Liver (tissue), 9 donors: Measurements from ENCODE around the gene DACH1. TPM values are rescaled to one million over a fixed set of nuclear protein-coding genes. Genes with fewer than 3 reads are reported as not detected.

Experiments
- DNase-seq: peaks from one replicate; pipeline ENCODE4 v3.0.0-alpha.2; 2017; ENCODE audit warnings: low spot score
- H3K27ac ChIP-seq, 2 donors: one replicate each; pipeline ENCODE4 v1.7.0; 2013; ENCODE audit warnings: inconsistent platforms in 2 of 2, low read length in 2 of 2, control low read depth in 1 of 2, low read depth in 1 of 2, mild to moderate bottlenecking in 1 of 2
- H3K27me3 ChIP-seq, 4 donors: one replicate each; pipeline versions ENCODE4 v1.6.1 to v1.7.0; 2013; ENCODE audit warnings: low read length in 3 of 4, inconsistent platforms in 1 of 4, mild to moderate bottlenecking in 1 of 4, moderate library complexity in 1 of 4; ENCODE audit not compliant: control insufficient read depth in 4 of 4, insufficient read depth in 4 of 4
- H3K36me3 ChIP-seq, 4 donors: one replicate each; pipeline versions ENCODE4 v1.6.1 to v1.7.0; 2013; ENCODE audit warnings: low read length in 3 of 4, mild to moderate bottlenecking in 3 of 4, low read depth in 1 of 4, moderate library complexity in 1 of 4; ENCODE audit not compliant: control insufficient read depth in 4 of 4, insufficient read depth in 3 of 4
- H3K4me1 ChIP-seq, 4 donors: one replicate each; pipeline versions ENCODE4 v1.6.1 to v1.7.0; 2013; ENCODE audit warnings: low read length in 3 of 4, mild to moderate bottlenecking in 3 of 4, moderate library complexity in 1 of 4; ENCODE audit not compliant: control insufficient read depth in 4 of 4, insufficient read depth in 4 of 4
- H3K4me3 ChIP-seq, 3 donors: one replicate each; pipeline versions ENCODE4 v1.6.1 to v1.7.0; 2013; ENCODE audit warnings: low read length in 3 of 3, control low read depth in 1 of 3, low read depth in 1 of 3, mild to moderate bottlenecking in 1 of 3
- H3K9ac ChIP-seq, 2 donors: one replicate each; pipeline ENCODE4 v1.7.0; 2013; ENCODE audit warnings: low read length in 2 of 2, mild to moderate bottlenecking in 2 of 2, moderate library complexity in 2 of 2, control low read depth in 1 of 2, low read depth in 1 of 2
- H3K9me3 ChIP-seq, 4 donors: one replicate each; pipeline versions ENCODE4 v1.6.1 to v1.7.0; 2013; ENCODE audit warnings: low read length in 3 of 4; ENCODE audit not compliant: control insufficient read depth in 4 of 4
- ATF3 ChIP-seq: IDR thresholded peaks from 2 replicates; pipeline ENCODE4 v1.6.1; 2016; ENCODE audit warnings: antibody characterized with exemption
- CTCF ChIP-seq: fragments of 150-350 bp; IDR thresholded peaks from 2 replicates; pipeline ENCODE4 v1.5.1; 2017; ENCODE audit warnings: improper control_type of control experiment, low read depth, low read length; ENCODE audit not compliant: missing input control
- EGR1 ChIP-seq, 2 donors: IDR thresholded peaks; 2 replicates each; pipeline ENCODE4 v1.6.1; 2016 to 2018; ENCODE audit warnings: antibody characterized with exemption in 2 of 2, low read depth in 2 of 2
- FOXA1 ChIP-seq: IDR thresholded peaks from 2 replicates; pipeline ENCODE4 v1.6.1; 2016; ENCODE audit warnings: antibody characterized with exemption
- FOXA2 ChIP-seq: IDR thresholded peaks from 2 replicates; pipeline ENCODE4 v1.6.1; 2016; ENCODE audit warnings: antibody characterized with exemption
- GABPA ChIP-seq, 2 donors: IDR thresholded peaks in 1 of 2; conservative IDR thresholded peaks in 1 of 2; 2 replicates each; pipeline ENCODE4 v1.6.1; 2016; ENCODE audit warnings: antibody characterized with exemption in 2 of 2, mild to moderate bottlenecking in 1 of 2, moderate library complexity in 1 of 2
- HNF4A ChIP-seq, 2 donors: conservative IDR thresholded peaks; 2 replicates each; pipeline ENCODE4 v1.6.1; 2016; ENCODE audit warnings: antibody characterized with exemption in 2 of 2, mild to moderate bottlenecking in 2 of 2
- HNF4G ChIP-seq: IDR thresholded peaks from 2 replicates; pipeline ENCODE4 v1.6.1; 2016; ENCODE audit warnings: antibody characterized with exemption
- JUND ChIP-seq, 2 donors: IDR thresholded peaks; 2 replicates each; pipeline ENCODE4 v1.6.1; 2016; ENCODE audit warnings: antibody characterized with exemption in 2 of 2
- NR2F2 ChIP-seq: IDR thresholded peaks from 2 replicates; pipeline ENCODE4 v1.6.1; 2016; ENCODE audit warnings: antibody characterized with exemption
- RAD21 ChIP-seq, 2 donors: IDR thresholded peaks; 2 replicates each; pipeline ENCODE4 v1.6.1; 2016; ENCODE audit warnings: antibody characterized with exemption in 2 of 2, mild to moderate bottlenecking in 2 of 2
- REST ChIP-seq: IDR thresholded peaks from 2 replicates; pipeline ENCODE4 v1.6.1; 2016; ENCODE audit warnings: antibody characterized with exemption, mild to moderate bottlenecking
- RXRA ChIP-seq, 2 donors: IDR thresholded peaks; 2 replicates each; pipeline ENCODE4 v1.6.1; 2017 to 2018; ENCODE audit warnings: antibody characterized with exemption in 2 of 2, mild to moderate bottlenecking in 1 of 2
- SP1 ChIP-seq: IDR thresholded peaks from 2 replicates; pipeline ENCODE4 v1.6.1; 2018; ENCODE audit warnings: antibody characterized with exemption, mild to moderate bottlenecking
- YY1 ChIP-seq: IDR thresholded peaks from 2 replicates; pipeline ENCODE4 v1.6.1; 2016; ENCODE audit warnings: antibody characterized with exemption, mild to moderate bottlenecking
- ZBTB33 ChIP-seq: IDR thresholded peaks from 2 replicates; pipeline ENCODE4 v1.6.1; 2016; ENCODE audit warnings: antibody characterized with exemption
- WGBS: extraction: QIAGEN DNeasy Blood & Tissue Kit; methylation state at CpG from one replicate; pipeline ENCODE4 v1.1.7; 2013; 5-methylcytosine and 5-hydroxymethylcytosine counted together
- polyA plus RNA-seq, 2 donors: library from polyadenylated mRNA; stranded (reverse) in 1 of 2; unstranded in 1 of 2; fragments of 200-250 nt in 1 of 2; fragments of >200 nt in 1 of 2; fragmentation: Nextera tagmentation in 1 of 2; extraction: Ambion mirVana in 1 of 2; gene quantifications; one replicate each; pipeline versions ENCODE4 v1.2.1 to v1.2.3, GENCODE V29; 2013 to 2015
- total RNA-seq, 2 donors: library from RNA; depleted of rRNA; stranded (reverse); fragments of >200 nt; gene quantifications; one replicate each; pipeline ENCODE4 v1.2.3, GENCODE V29; 2014
- donor health status: healthy.
- donor health status: healthy.
- donor health status: healthy.
- donor health status: healthy.
- donor health status: healthy.

Gene DACH1
- total and polyA plus RNA-seq, 4 donors: 0.28 to 1.9 (median 0.77) TPM

- no peak for TF ChIP-seq YY1
- no peak for TF ChIP-seq HNF4A (conservative IDR thresholded peaks at IDR 0.05)
- TF ChIP-seq ZBTB33: no peak
- no peak for TF ChIP-seq REST
- no peak for TF ChIP-seq SP1
- no peak for TF ChIP-seq ATF3
- TF ChIP-seq JUND (IDR thresholded peaks at IDR 0.05): no peak
- no peak for TF ChIP-seq RXRA (IDR thresholded peaks at IDR 0.05)
- TF ChIP-seq FOXA1: no peak
- TF ChIP-seq GABPA (IDR thresholded peaks at IDR 0.05 in 1 of 2, conservative IDR thresholded peaks at IDR 0.05 in 1 of 2): no peak
- no peak for TF ChIP-seq HNF4G
- no peak for TF ChIP-seq RAD21 (IDR thresholded peaks at IDR 0.05)
- TF ChIP-seq CTCF: no peak
- Histone ChIP-seq H3K4me1 (no peaks in the 10 kb centered on the region), H3K9ac (no peak overlapping the region), H3K27ac (no peak overlapping the region), H3K27me3 (no peaks in the 10 kb centered on the region), H3K4me3 (no peak overlapping the region), H3K9me3 (no peaks in the 10 kb centered on the region), H3K36me3 (no peaks in the 10 kb centered on the region)
- DNase-seq: no peak
- WGBS: 72% methylated on average over 2 of the region's 2 CpGs
Measured at GRCh38 chr13:71714802-71715375, 152.1 kb downstream of the DACH1 start.

- WGBS: 22% methylated on average over 3 of the region's 3 CpGs
- TF ChIP-seq JUND (IDR thresholded peaks at IDR 0.05): no peak
- TF ChIP-seq CTCF: no peak
- TF ChIP-seq FOXA1: no peak
- TF ChIP-seq GABPA (IDR thresholded peaks at IDR 0.05 in 1 of 2, conservative IDR thresholded peaks at IDR 0.05 in 1 of 2): no peak
- no peak for TF ChIP-seq YY1
- TF ChIP-seq EGR1 (IDR thresholded peaks at IDR 0.05; ENCODE audit: low read depth in 2 of 2): no peak
- no peak for TF ChIP-seq ZBTB33
- TF ChIP-seq FOXA2: no peak
- no peak for TF ChIP-seq HNF4A (conservative IDR thresholded peaks at IDR 0.05)
- TF ChIP-seq NR2F2: no peak
- TF ChIP-seq RXRA (IDR thresholded peaks at IDR 0.05): no peak
- Histone ChIP-seq H3K36me3 (no peaks in the 10 kb centered on the region), H3K4me1 (no peaks in the 10 kb centered on the region), H3K9ac (no peak overlapping the region), H3K27me3 (no peaks in the 10 kb centered on the region), H3K27ac (no peak overlapping the region), H3K4me3 (no peak overlapping the region), H3K9me3 (no peaks in the 10 kb centered on the region)
- no peak for DNase-seq
Measured at GRCh38 chr13:71712988-71713653, 153.9 kb downstream of the DACH1 start.
